ENCODE results near the gene CLASP1.
"Not testable (repeated sequence)": the region's sequence is repeated elsewhere in the genome, so short reads cannot be mapped to it uniquely, and the experiment has no call there.

The CLASP1 gene

GRCh38 chr2:121611730-121612705 lies 37.2 kb downstream of the CLASP1 start:
- Mint-ChIP-seq H3K4me3 (no peak overlapping the region), H3K27ac (no peak overlapping the region), H3K27me3 (no peaks in the 10 kb centered on the region), H3K4me1 (ENCODE audit: low read depth) (peaks cover 11% of the 10 kb centered on the region), H3K9me3 (no peaks in the 10 kb centered on the region), H3K36me3 (ENCODE audit: low read depth) (peaks cover 18% of the 10 kb centered on the region)

GRCh38 chr2:121611048-121611649 lies 38.1 kb downstream of the CLASP1 start:
- H3K27ac Mint-ChIP-seq, H3K27me3 Mint-ChIP-seq, H3K9me3 Mint-ChIP-seq, H3K4me3 Mint-ChIP-seq: not testable (repeated sequence)
- H3K4me1 Mint-ChIP-seq (ENCODE audit: low read depth), result peaks cover 11% of the 10 kb centered on the region
- peaks cover 21% of the 10 kb centered on the region for H3K36me3 Mint-ChIP-seq (ENCODE audit: low read depth)

GRCh38 chr2:121610487-121610874 lies 38.8 kb downstream of the CLASP1 start:
- H3K27me3 Mint-ChIP-seq; H3K4me3 Mint-ChIP-seq; H3K9me3 Mint-ChIP-seq; H3K4me1 Mint-ChIP-seq (ENCODE audit: low read depth); H3K27ac Mint-ChIP-seq: not testable (repeated sequence)
- peaks cover 28% of the 10 kb centered on the region for H3K36me3 Mint-ChIP-seq (ENCODE audit: low read depth)

- Mint-ChIP-seq H3K9me3 (no peaks in the 10 kb centered on the region), H3K4me1 (ENCODE audit: low read depth) (peaks cover 7% of the 10 kb centered on the region), H3K4me3 (no peak overlapping the region), H3K27ac (no peak overlapping the region), H3K36me3 (ENCODE audit: low read depth) (peaks cover 30% of the 10 kb centered on the region), H3K27me3 (no peaks in the 10 kb centered on the region)
Observed at GRCh38 chr2:121608967-121609366, 40.3 kb downstream of the CLASP1 start.

GRCh38 chr2:121608367-121608766 lies 40.9 kb downstream of the CLASP1 start:
- no peaks in the 10 kb centered on the region for H3K9me3 Mint-ChIP-seq
- no peaks in the 10 kb centered on the region for H3K27me3 Mint-ChIP-seq
- peaks cover 13% of the 10 kb centered on the region for H3K4me1 Mint-ChIP-seq (ENCODE audit: low read depth)
- H3K36me3 Mint-ChIP-seq (ENCODE audit: low read depth), result peaks cover 36% of the 10 kb centered on the region
- H3K27ac Mint-ChIP-seq, result no peak overlapping the region
- no peak overlapping the region for H3K4me3 Mint-ChIP-seq

GRCh38 chr2:121605820-121606733 lies 43.2 kb downstream of the CLASP1 start:
- Mint-ChIP-seq H3K36me3 (ENCODE audit: low read depth) (peaks cover 51% of the 10 kb centered on the region), H3K4me3 (no peak overlapping the region), H3K4me1 (ENCODE audit: low read depth) (peaks cover 29% of the 10 kb centered on the region), H3K27ac (no peak overlapping the region), H3K27me3 (no peaks in the 10 kb centered on the region), H3K9me3 (no peaks in the 10 kb centered on the region)

GRCh38 chr2:121603185-121603584 lies 46.1 kb downstream of the CLASP1 start:
- no peaks in the 10 kb centered on the region for H3K9me3 Mint-ChIP-seq
- peaks cover 59% of the 10 kb centered on the region for H3K36me3 Mint-ChIP-seq (ENCODE audit: low read depth)
- H3K4me3 Mint-ChIP-seq, result no peak overlapping the region
- H3K27ac Mint-ChIP-seq, result no peak overlapping the region
- H3K27me3 Mint-ChIP-seq, result no peaks in the 10 kb centered on the region
- H3K4me1 Mint-ChIP-seq (ENCODE audit: low read depth), result peaks cover 42% of the 10 kb centered on the region

- H3K27ac Mint-ChIP-seq, result no peak overlapping the region
- no peaks in the 10 kb centered on the region for H3K9me3 Mint-ChIP-seq
- peaks cover 69% of the 10 kb centered on the region for H3K4me1 Mint-ChIP-seq (ENCODE audit: low read depth)
- peaks cover 46% of the 10 kb centered on the region for H3K36me3 Mint-ChIP-seq (ENCODE audit: low read depth)
- H3K4me3 Mint-ChIP-seq, result no peak overlapping the region
- H3K27me3 Mint-ChIP-seq, result no peaks in the 10 kb centered on the region
Observed at GRCh38 chr2:121599963-121600651, 49.2 kb downstream of the CLASP1 start.

GRCh38 chr2:121598087-121598486 lies 51.2 kb downstream of the CLASP1 start:
- H3K9me3 Mint-ChIP-seq, result no peaks in the 10 kb centered on the region
- H3K27ac Mint-ChIP-seq, result no peak overlapping the region
- H3K4me3 Mint-ChIP-seq, result no peak overlapping the region

GRCh38 chr2:121596221-121597080 lies 52.8 kb downstream of the CLASP1 start:
- Mint-ChIP-seq H3K36me3 (ENCODE audit: low read depth) (peaks cover 11% of the 10 kb centered on the region), H3K27ac (peak overlapping the region; percentile 88), H3K9me3 (no peaks in the 10 kb centered on the region), H3K4me1 (ENCODE audit: low read depth) (peaks cover 55% of the 10 kb centered on the region), H3K4me3 (peak overlapping the region; percentile 80), H3K27me3 (no peaks in the 10 kb centered on the region)

More at GRCh38 chr2:121598087-121598486, 51.2 kb downstream of the CLASP1 start:
- H3K36me3 Mint-ChIP-seq (ENCODE audit: low read depth), result peaks cover 27% of the 10 kb centered on the region
- H3K4me1 Mint-ChIP-seq (ENCODE audit: low read depth), result peaks cover 61% of the 10 kb centered on the region
- no peaks in the 10 kb centered on the region for H3K27me3 Mint-ChIP-seq

GRCh38 chr2:121595012-121595891 lies 54.0 kb downstream of the CLASP1 start:
- no peaks in the 10 kb centered on the region for H3K27me3 Mint-ChIP-seq
- no peaks in the 10 kb centered on the region for H3K36me3 Mint-ChIP-seq (ENCODE audit: low read depth)
- no peak overlapping the region for H3K4me3 Mint-ChIP-seq
- H3K9me3 Mint-ChIP-seq, result no peaks in the 10 kb centered on the region
- H3K4me1 Mint-ChIP-seq (ENCODE audit: low read depth), result peaks cover 49% of the 10 kb centered on the region
- peak overlapping the region; percentile 88 for H3K27ac Mint-ChIP-seq

- Mint-ChIP-seq H3K27me3 (no peaks in the 10 kb centered on the region), H3K4me3 (no peak overlapping the region), H3K9me3 (no peaks in the 10 kb centered on the region), H3K4me1 (ENCODE audit: low read depth) (peaks cover 20% of the 10 kb centered on the region), H3K27ac (peak overlapping the region; percentile 9), H3K36me3 (ENCODE audit: low read depth) (no peaks in the 10 kb centered on the region)
Observed at GRCh38 chr2:121591199-121591598, 58.1 kb downstream of the CLASP1 start.

GRCh38 chr2:121588357-121588756 lies 60.9 kb downstream of the CLASP1 start:
- Mint-ChIP-seq H3K27ac (no peak overlapping the region), H3K36me3 (ENCODE audit: low read depth) (no peaks in the 10 kb centered on the region), H3K4me3 (no peak overlapping the region), H3K27me3 (no peaks in the 10 kb centered on the region), H3K9me3 (no peaks in the 10 kb centered on the region), H3K4me1 (ENCODE audit: low read depth) (peaks cover 19% of the 10 kb centered on the region)
